HG02973 (cell line): ENCODE measurements around the gene MOB4.
A peak's percentile ranks its signal among the peaks of the same experiment; 100 is the strongest.
"Not testable (repeated sequence)": the region's sequence is repeated elsewhere in the genome, so short reads cannot be mapped to it uniquely, and the experiment has no call there.

Source experiments
- ATAC-seq: cut with Tn5 transposase; IDR thresholded peaks from one replicate; pipeline ENCODE4 v1.9.1; 2021; ENCODE audit warnings: moderate library complexity; ENCODE audit not compliant: unreplicated experiment

MOB4 gene

GRCh38 chr2:197580166-197580565 lies 64.3 kb downstream of the MOB4 start:
- ATAC-seq, result not testable (repeated sequence)

GRCh38 chr2:197587255-197587654 lies 71.4 kb downstream of the MOB4 start:
- not testable (repeated sequence) for ATAC-seq

DNA sequence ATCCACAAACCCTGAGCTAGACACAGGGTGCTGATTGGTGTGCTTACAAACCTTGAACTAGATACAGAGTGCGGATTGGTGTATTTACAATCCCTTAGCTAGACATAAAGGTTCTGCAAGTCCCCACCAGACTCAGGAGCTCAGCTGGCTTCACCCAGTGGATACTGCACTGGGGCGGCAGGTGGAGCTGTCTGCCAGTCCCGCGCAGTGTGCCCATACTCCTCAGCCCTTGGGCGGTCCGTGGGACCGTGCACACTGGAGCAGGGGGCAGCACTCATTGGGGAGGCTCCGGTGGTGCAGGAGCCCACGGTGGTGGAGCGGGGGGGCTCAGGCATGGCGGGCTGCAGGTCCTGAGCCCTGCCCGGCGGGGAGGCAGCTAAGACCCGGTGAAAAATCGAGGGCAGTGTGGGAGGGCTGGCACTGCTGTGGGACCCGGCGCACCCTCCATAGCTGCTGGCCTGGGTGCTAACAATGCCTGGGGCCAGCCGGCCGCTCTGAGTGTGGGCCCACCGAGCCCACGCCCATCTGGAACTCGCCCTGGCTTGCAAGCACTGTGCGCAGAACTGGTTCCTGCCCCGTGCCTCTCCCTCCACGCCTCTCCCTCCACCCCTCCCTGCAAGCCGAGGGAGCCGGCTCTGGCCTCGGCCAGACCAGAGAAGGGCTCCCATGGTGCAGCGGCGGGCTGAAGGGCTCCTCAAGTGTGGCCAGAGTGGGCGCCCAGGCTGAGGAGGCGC lies 75.6 kb downstream of the MOB4 start:
- no peak for ATAC-seq

- no peak for ATAC-seq
Observed at GRCh38 chr2:197596766-197597165, 80.9 kb downstream of the MOB4 start.

GRCh38 chr2:197597166-197597565 lies 81.3 kb downstream of the MOB4 start:
- no peak for ATAC-seq

- ATAC-seq, result no peak
Observed at GRCh38 chr2:197598450-197598849, 82.6 kb downstream of the MOB4 start.

- peak; percentile 58 for ATAC-seq
Observed at GRCh38 chr2:197599285-197599965, 83.6 kb downstream of the MOB4 start.

GRCh38 chr2:197600306-197600705 lies 84.4 kb downstream of the MOB4 start:
- no peak for ATAC-seq

GRCh38 chr2:197601726-197602125 lies 85.9 kb downstream of the MOB4 start:
- no peak for ATAC-seq
